Activated CD8-positive, alpha-beta memory T cell treated with anti-CD3 and anti-CD28 coated beads, Interleukin-2, amount 50 U/mL, for 24 hours (primary cell): ENCODE data around the gene NDUFB6.
"Not testable (repeated sequence)": the region's sequence is repeated elsewhere in the genome, so short reads cannot be mapped to it uniquely, and the experiment has no call there.

Experiments
- DNase-seq: peaks from one replicate; pipeline ENCODE4 v3.0.0-alpha.2; 2020; ENCODE audit errors: extremely low read depth

Gene NDUFB6

GRCh38 chr9:32571969-32572899 is 725 bp downstream of the NDUFB6 start:
- peak; percentile 35 for DNase-seq

DNA sequence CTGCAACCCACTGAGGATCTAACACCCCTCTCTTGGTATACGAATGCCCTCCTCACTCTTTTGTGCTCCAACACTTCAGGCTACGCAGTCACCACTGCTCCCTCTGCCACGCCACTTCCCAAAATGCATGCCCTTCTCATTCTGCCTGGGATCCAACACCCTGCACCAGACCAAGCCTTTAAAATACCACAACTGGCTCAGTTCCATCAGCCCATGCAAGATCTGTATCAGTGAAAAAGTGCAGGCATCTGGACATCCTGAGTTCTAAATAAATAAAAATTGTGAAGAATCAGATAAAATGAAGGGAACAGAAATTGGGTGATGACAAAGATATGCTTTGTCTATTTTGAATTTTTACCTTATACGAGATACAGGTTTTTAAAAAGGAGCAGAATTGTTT is 2.7 kb downstream of the NDUFB6 start:
- no peak for DNase-seq

DNA sequence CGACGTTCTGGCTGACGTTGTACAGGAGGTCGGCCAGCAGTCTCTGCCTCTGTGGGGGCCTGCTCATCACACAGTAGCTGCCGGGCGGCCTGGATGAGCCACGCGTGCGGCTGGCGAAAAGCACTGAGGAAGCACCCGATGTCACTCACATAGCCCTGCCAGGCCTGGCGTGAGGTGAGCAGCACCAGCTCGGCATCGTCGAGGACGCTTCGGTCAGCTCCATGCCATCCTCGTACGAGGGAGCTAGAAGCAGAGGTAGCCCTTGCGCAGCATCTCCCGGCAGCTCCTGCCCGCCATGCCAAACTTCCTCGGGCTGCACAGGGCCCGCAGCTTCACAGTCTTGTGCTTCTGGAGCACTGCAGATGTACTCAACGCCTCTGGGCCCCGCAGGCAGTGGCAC is 6.2 kb downstream of the NDUFB6 start:
- DNase-seq = no peak

GRCh38 chr9:32565967-32566366 is 7.0 kb downstream of the NDUFB6 start:
- DNase-seq = no peak

- DNase-seq = no peak
Measured at GRCh38 chr9:32558408-32558934, 14.5 kb downstream of the NDUFB6 start.

- DNase-seq = no peak
Measured at GRCh38 chr9:32554591-32554990, 18.4 kb downstream of the NDUFB6 start.

DNA sequence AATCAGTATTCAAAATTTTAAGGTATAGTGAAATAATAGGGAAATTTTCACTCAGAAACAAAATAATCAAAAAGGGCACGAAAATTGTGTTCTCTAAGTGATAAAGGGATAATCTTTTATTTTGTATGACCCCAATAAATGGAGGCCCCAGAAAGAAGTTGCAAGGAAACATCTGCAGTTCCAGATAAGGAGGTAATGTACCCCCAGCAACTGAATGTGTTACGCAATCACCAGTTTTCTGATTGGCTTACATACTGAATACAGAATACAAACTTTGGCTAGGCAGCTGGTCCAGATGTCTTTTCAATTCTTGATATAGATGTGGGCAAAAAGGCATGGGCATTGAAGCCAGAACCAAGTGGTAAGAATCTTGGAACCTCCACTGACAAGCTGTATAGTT is 18.9 kb downstream of the NDUFB6 start:
- DNase-seq = no peak

- DNase-seq = peak; percentile 74
Measured at GRCh38 chr9:32552172-32552872, 20.6 kb downstream of the NDUFB6 start, which contains the start of the genes SMIM27 and TOPORS. SMIM27 (plus strand) TSS chr9:32552327; CDS start chr9:32552435, 108 bp downstream. TOPORS (minus strand) TSS chr9:32552586; CDS start chr9:32552436, 150 bp downstream.

DNA sequence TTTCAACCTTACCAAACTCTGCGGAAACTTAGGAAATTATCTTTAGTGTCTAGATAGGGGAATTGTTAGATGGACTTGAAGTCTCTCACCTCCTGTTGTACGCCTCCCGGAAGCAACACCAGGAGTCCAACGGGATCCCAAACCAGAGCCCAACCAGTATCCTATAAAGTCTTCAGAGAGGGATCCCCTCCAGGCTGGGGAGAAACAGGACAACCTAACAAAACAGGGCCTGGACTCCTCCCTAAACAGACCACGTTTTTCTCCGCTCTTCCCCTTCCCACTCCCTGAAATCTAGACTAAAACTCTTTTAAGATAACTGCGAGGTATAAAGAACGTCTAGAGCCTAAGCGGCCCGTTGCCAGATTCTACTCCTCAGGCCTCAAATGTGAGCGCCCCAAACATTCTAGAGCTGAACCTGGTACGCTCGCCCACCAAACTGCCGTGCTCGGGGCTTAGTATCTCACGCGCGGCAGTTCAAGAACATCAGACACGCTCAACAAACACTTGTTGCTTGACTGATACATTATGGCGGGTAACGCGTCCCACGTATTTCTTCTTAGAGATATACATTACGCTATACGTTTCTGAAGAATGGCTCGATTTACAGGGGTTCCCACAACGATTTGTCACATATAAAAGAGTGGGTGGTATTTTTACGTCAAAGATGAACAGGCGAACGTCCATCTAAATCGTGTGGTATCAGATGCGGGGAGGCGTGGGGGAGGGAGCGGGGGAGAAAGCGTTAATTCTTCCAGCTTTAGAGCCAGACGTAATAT is 21.5 kb downstream of the NDUFB6 start:
- DNase-seq = peak; percentile 5

DNA sequence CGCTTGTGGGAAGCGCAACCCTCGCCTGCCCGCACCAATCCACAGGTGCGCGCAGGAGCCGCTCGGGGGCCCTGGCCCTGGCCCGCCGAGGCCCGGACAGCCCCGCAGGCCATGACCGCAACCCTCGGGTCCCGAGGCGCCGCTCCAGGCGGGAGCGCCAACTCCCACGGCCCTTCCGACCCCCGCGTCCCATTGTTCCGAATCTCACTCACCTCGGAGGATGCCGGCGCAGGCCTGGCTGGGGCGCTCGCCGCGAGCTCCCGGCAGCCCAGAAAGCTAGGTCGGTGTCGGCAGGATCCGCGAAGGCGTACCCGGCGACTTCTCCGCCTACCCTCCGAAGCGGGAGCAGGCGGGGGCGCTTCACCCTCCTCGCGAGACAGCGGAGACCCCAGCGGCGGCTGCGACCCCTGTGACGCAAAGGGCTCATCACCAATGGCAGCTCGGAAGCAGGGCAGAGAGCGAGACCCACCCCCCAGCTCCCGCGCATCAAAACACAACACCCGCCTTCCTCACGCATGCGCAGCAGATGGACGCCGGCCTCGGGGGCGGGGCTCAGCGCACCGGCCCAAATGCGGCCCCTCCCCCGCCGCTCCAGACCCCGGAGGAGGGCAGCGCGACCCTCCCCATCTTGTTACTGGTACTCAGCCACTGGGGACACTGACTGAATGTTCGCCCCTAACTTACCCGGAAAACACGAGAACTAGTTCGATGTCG is 22.2 kb downstream of the NDUFB6 start:
- DNase-seq = peak; percentile 81

DNA sequence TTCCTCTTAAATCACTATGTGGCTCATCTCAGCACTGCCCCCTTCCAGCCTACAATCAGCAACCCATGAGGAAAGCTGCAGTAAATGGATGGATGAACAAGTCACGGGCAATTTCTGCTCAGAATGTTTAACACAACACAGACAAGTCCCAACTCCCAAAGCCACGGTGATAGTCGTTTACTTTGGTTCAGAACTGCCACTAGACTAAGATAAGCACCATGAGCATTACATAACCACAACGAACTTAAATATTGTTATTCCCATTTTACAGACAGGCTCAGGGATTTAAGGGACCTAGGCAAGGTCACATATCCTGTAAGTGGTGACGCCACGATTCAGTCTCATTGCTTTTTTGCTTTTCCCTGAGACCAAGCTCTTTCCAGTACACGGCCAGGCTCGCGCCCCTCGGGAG is 22.8 kb downstream of the NDUFB6 start:
- DNase-seq = no peak

DNA sequence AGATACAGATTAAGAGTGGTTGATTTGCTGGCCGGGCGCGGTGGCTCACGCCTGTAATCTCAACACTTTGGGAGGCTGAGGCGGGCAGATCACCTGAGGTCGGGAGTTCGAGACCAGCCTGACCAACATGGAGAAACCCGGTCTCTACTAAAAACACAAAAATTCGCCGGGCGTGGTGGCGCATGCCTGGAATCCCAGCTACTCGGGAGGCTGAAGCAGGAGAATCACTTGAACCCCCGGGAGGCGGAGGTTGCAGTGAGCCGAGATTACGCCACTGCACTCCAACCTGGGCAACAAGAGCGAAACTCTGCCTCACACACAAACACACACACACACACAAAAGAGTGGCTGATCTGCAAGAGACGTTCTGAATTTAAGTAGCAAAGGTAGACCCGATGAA is 24.7 kb downstream of the NDUFB6 start:
- DNase-seq = not testable (repeated sequence)

GRCh38 chr9:32545884-32546283 is 27.1 kb downstream of the NDUFB6 start:
- no peak for DNase-seq

DNA sequence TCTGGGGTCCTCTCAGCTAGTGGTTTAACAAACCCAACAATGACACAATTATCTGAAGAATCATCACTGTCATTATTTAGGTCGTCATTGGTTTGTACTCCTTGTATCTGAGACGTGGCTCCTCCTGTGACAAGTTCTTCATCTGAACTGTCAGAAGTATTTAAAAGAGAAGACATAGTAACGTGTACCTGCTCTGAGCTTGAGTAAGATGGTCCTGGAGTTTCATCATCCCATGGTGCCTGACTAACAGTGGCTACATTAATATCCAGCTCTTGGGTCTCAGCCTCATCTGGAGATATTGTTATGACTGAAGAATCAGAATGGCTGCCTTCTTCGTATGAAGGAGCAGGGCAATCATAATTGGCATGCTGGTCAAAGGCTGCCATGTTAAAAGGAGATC is 29.9 kb downstream of the NDUFB6 start:
- no peak for DNase-seq

DNA sequence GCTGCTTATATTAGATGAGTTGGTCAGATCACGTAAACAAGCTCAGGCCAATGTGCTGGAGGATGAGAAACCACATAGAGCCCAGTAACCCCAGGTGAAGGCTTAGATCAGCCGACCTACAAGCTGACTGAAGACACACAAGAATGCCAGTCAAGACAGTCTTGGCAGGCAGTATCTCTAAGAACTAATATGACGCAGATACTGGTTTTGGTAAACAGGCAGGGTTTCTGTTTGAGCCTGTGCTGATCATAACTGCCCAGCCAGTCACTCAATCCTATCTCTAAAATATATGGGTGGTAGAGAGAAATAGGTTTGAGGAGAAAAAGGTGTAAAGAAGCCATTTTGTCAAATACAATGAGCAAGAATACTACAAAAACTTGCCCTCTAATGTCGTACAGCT is 39.1 kb downstream of the NDUFB6 start:
- no peak for DNase-seq

GRCh38 chr9:32533336-32533735 is 39.6 kb downstream of the NDUFB6 start:
- DNase-seq = no peak

DNA sequence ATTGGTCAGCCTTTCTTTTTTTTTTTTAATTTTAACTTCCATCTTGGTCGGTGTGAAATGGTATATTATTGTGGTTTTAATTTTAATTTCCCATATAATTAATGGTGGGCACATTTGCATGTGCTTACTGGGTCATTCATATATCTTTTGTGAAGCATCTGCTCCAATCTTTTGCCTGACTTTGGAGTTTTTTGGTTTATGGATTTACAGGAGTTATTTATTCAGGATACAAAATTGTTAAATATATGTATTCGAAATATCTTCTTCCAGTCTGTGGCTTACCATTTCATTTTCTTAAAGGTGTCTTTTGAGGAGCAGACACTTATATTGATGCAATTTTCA is 46.3 kb downstream of the NDUFB6 start:
- DNase-seq = no peak

DNA sequence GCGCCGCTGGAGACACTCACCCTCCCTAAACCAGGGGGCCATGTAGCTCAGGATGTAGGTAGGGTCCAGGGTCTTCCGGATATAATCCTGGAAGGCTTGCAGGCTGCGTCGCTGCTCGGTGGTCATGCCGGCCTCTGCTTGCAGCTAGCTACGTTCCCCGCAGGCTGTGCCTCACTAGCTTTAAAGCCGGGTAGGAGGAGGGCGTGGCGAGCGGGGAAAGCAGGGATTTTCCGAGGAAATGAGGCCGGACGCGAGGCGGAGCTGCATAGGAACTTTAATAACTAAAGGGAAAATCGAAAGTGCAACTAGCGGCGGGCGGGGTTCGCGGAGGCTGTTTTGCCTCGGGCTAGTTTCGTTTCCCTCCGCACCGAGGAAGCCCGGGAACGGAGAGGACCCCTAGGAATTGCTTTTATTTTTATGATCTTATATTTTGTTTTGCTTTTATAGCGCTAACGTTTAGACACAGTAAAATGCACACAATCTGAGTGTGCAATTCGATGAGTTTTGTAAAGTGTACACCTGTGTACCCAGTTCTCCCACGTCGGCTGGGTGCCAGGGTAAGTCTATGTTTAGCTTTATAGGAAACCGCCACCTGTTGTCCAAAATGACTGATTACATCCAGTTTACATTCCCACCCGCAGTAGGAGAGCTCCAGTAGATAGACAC is 46.8 kb downstream of the NDUFB6 start, which contains the start of gene RIGI:
Gene RIGI, minus strand, starts transcription at position 156 of the 666 bp plus-strand sequence. Its CDS starts 30 bp downstream, at position 126.
- DNase-seq = peak; percentile 41

DNA sequence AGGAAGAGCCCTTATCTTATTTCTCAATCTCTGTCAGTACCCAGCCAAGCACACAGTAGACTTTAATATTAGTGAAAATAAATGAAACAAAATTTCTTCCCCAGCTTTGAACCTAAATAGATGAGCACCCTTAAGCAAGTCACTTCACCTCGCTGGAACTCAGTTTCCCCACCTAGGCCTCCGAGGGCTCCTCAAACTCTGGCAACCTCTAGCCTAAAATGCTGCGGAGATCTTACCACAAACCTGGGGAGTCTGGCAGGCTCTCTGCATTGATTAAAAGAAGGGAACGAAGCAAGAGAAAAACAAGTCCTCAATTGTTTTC is 47.3 kb downstream of the NDUFB6 start:
- DNase-seq = no peak

DNA sequence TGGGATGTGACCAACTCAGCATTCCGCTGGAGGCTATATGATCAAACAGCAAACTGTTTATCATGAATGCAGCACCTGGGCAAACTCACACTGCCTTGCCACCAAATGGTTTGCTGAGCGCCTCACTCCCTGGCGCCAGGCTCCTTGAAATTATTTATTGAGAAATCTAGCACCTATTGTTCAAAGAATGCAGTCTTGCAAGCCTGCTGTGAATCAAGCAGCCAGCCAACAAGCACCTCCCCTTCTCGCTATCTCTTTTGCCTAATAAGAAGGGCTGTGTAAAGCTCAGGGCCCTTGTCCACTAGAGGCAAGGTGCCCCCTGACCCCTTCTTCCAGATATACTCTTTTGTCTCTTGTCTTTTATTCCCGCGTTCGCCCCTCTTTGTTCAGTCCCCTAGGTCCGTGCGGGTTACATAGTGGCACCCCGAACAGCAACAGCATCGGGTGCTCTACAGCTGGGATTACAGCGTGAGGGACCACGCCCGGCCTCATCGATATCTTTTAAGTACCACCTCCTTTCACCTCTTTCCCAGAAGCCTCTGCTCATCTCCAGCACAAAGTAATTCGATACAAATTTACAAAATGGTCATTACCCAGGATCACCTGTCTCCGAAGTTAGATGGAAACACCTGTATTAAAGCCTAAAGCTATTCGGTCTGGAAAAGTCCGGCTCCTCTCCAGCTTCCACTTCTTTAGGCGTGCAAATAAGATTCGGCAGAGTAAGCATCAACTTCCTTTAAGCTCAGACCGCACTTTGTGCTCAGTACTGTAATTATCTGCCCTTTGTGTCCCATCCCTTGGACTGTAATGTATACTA is 47.9 kb downstream of the NDUFB6 start:
- DNase-seq = no peak
